ENCODE measurements around the gene TJP1. TPM values are rescaled to one million over a fixed set of nuclear protein-coding genes. Genes with fewer than 3 reads are reported as not detected.

TJP1 gene
- total and polyA plus RNA-seq, 5 donors from 2014 or later = 0.06 TPM; not detected in 4

DNA sequence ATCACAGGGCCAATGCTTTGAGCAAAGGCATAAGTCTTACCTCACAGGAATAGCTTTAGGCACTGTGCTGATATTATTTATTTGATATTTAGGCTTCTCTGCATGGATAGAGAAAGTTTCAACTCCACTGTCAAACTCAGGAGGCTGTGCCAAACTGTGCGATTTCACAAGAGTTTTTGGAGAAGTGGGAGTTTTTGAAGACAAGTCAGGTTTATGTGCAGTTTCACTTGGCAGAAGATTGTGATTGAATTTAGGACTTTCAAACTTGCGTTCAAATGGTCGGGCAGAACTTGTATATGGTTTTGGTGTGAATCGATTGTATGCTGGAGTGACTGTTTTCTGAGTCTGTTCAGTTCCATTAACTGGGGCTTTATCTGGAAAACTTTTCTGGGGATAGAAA lies 113.7 kb downstream of the TJP1 start:
- Histone ChIP-seq H3K4me3 (ENCODE audit: low read depth, low read length) (no peak overlapping the region), H3K27me3 (ENCODE audit: control insufficient read depth, insufficient read depth, low read length) (no peaks in the 10 kb centered on the region), H3K4me1 (ENCODE audit: control insufficient read depth, insufficient read depth, low read length, poor library complexity, severe bottlenecking) (no peaks in the 10 kb centered on the region), H3K36me3 (ENCODE audit: control insufficient read depth, insufficient read depth, low read length) (no peaks in the 10 kb centered on the region), H3K27ac (ENCODE audit: insufficient read depth, low read length, poor library complexity, severe bottlenecking) (no peak overlapping the region), H3K9me3 (ENCODE audit: control insufficient read depth in 2 of 2, low read length in 2 of 2) (no peaks in the 10 kb centered on the region)
- no peak for DNase-seq
- H3K27me3 Mint-ChIP-seq = peaks cover 4% of the 10 kb centered on the region
- no peak overlapping the region for H3K4me3 Mint-ChIP-seq
- H3K27ac Mint-ChIP-seq = no peak overlapping the region
- no peaks in the 10 kb centered on the region for H3K4me1 Mint-ChIP-seq
- peaks cover 0 to 2% (median 0%) of the 10 kb centered on the region in 7 donors for H3K9me3 Mint-ChIP-seq
- no peaks in the 10 kb centered on the region for H3K36me3 Mint-ChIP-seq
- no peak for ATAC-seq (ENCODE audit: low read depth in 2 of 2)

DNA sequence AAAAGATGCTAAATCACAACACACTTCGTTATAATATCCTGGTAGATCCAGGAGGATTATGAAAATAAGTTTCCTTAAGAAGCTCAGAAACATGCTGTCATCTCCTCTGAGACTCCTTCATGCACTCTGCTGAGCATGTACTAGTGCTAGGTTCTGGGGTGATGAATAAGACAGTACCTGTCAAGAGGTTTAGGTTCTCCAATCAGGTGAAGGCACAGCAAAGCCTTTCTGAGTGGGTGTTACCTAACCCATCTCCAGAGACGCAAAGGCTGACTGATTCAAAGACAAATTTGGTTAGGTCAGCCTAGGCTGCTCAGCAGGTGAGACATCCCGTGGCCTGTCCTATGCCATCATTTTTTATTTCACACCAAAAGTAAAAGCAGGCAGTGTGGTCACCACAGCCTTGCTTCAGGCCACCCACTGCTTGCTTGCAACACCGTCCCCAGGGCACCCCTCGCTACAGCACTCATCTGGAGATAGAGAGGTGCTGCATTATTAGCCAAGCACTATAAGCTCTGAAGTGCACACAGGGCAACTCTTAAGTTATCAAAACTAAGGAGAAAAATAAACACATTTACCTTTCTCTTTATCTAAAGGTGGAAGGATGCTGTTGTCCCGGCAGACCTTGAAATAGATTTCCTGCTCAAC lies 117.2 kb downstream of the TJP1 start:
- Mint-ChIP-seq H3K27me3 (peaks cover 4% of the 10 kb centered on the region), H3K4me1 (no peaks in the 10 kb centered on the region), H3K36me3 (no peaks in the 10 kb centered on the region), H3K27ac (no peak overlapping the region), H3K9me3 (peaks cover 0 to 2% (median 0%) of the 10 kb centered on the region in 7 donors), H3K4me3 (no peak overlapping the region)
- Histone ChIP-seq H3K4me1 (ENCODE audit: control insufficient read depth, insufficient read depth, low read length, poor library complexity, severe bottlenecking) (no peaks in the 10 kb centered on the region), H3K4me3 (ENCODE audit: low read depth, low read length) (no peak overlapping the region), H3K27ac (ENCODE audit: insufficient read depth, low read length, poor library complexity, severe bottlenecking) (no peak overlapping the region), H3K27me3 (ENCODE audit: control insufficient read depth, insufficient read depth, low read length) (no peaks in the 10 kb centered on the region), H3K36me3 (ENCODE audit: control insufficient read depth, insufficient read depth, low read length) (no peaks in the 10 kb centered on the region), H3K9me3 (ENCODE audit: control insufficient read depth in 2 of 2, low read length in 2 of 2) (no peaks in the 10 kb centered on the region)
- DNase-seq (no peak), ATAC-seq (ENCODE audit: low read depth in 2 of 2) (no peak)

GRCh38 chr15:29701151-29701550 lies 121.1 kb downstream of the TJP1 start:
- H3K27me3 ChIP-seq (ENCODE audit: control insufficient read depth, insufficient read depth, low read length) = no peaks in the 10 kb centered on the region
- no peaks in the 10 kb centered on the region for H3K9me3 ChIP-seq (ENCODE audit: control insufficient read depth in 2 of 2, low read length in 2 of 2)
- H3K27me3 Mint-ChIP-seq = peaks cover 4% of the 10 kb centered on the region
- H3K27ac Mint-ChIP-seq = no peak overlapping the region
- H3K36me3 ChIP-seq (ENCODE audit: control insufficient read depth, insufficient read depth, low read length) = no peaks in the 10 kb centered on the region
- H3K4me1 Mint-ChIP-seq = no peaks in the 10 kb centered on the region
- no peaks in the 10 kb centered on the region for H3K4me1 ChIP-seq (ENCODE audit: control insufficient read depth, insufficient read depth, low read length, poor library complexity, severe bottlenecking)
- ATAC-seq (ENCODE audit: low read depth in 2 of 2) (no peak), DNase-seq (no peak)
- no peak overlapping the region for H3K27ac ChIP-seq (ENCODE audit: insufficient read depth, low read length, poor library complexity, severe bottlenecking)
- no peaks in the 10 kb centered on the region for H3K36me3 Mint-ChIP-seq
- no peak overlapping the region for H3K4me3 Mint-ChIP-seq
- H3K9me3 Mint-ChIP-seq = peaks cover 0 to 3% (median 0%) of the 10 kb centered on the region in 7 donors
- no peak overlapping the region for H3K4me3 ChIP-seq (ENCODE audit: low read depth, low read length)

GRCh38 chr15:29700296-29700695 lies 122.0 kb downstream of the TJP1 start:
- Mint-ChIP-seq H3K27ac (no peak overlapping the region), H3K36me3 (no peaks in the 10 kb centered on the region), H3K9me3 (peaks cover 0 to 3% (median 0%) of the 10 kb centered on the region in 7 donors), H3K27me3 (peaks cover 4% of the 10 kb centered on the region), H3K4me1 (no peaks in the 10 kb centered on the region), H3K4me3 (no peak overlapping the region)
- Histone ChIP-seq H3K4me1 (ENCODE audit: control insufficient read depth, insufficient read depth, low read length, poor library complexity, severe bottlenecking) (no peaks in the 10 kb centered on the region), H3K27me3 (ENCODE audit: control insufficient read depth, insufficient read depth, low read length) (no peaks in the 10 kb centered on the region), H3K9me3 (ENCODE audit: control insufficient read depth in 2 of 2, low read length in 2 of 2) (no peaks in the 10 kb centered on the region), H3K27ac (ENCODE audit: insufficient read depth, low read length, poor library complexity, severe bottlenecking) (no peak overlapping the region), H3K36me3 (ENCODE audit: control insufficient read depth, insufficient read depth, low read length) (no peaks in the 10 kb centered on the region), H3K4me3 (ENCODE audit: low read depth, low read length) (no peak overlapping the region)
- no peak for ATAC-seq (ENCODE audit: low read depth in 2 of 2)
- DNase-seq = no peak

GRCh38 chr15:29699791-29700190 lies 122.5 kb downstream of the TJP1 start:
- peaks cover 4% of the 10 kb centered on the region for H3K27me3 Mint-ChIP-seq
- H3K27me3 ChIP-seq (ENCODE audit: control insufficient read depth, insufficient read depth, low read length) = no peaks in the 10 kb centered on the region
- no peaks in the 10 kb centered on the region for H3K36me3 ChIP-seq (ENCODE audit: control insufficient read depth, insufficient read depth, low read length)
- H3K9me3 Mint-ChIP-seq = peaks cover 0 to 3% (median 0%) of the 10 kb centered on the region in 7 donors
- H3K27ac ChIP-seq (ENCODE audit: insufficient read depth, low read length, poor library complexity, severe bottlenecking) = no peak overlapping the region
- ATAC-seq (ENCODE audit: low read depth in 2 of 2) = no peak
- no peak overlapping the region for H3K4me3 ChIP-seq (ENCODE audit: low read depth, low read length)
- no peak overlapping the region for H3K4me3 Mint-ChIP-seq
- H3K9me3 ChIP-seq (ENCODE audit: control insufficient read depth in 2 of 2, low read length in 2 of 2) = no peaks in the 10 kb centered on the region
- no peak for DNase-seq
- H3K36me3 Mint-ChIP-seq = no peaks in the 10 kb centered on the region
- H3K4me1 Mint-ChIP-seq = no peaks in the 10 kb centered on the region
- no peak overlapping the region for H3K27ac Mint-ChIP-seq
- H3K4me1 ChIP-seq (ENCODE audit: control insufficient read depth, insufficient read depth, low read length, poor library complexity, severe bottlenecking) = no peaks in the 10 kb centered on the region

GRCh38 chr15:29698030-29698701 lies 124.1 kb downstream of the TJP1 start:
- H3K27ac Mint-ChIP-seq = no peak overlapping the region
- H3K36me3 ChIP-seq (ENCODE audit: control insufficient read depth, insufficient read depth, low read length) = no peaks in the 10 kb centered on the region
- ATAC-seq (ENCODE audit: low read depth in 2 of 2) (no peak), DNase-seq (no peak)
- H3K27me3 ChIP-seq (ENCODE audit: control insufficient read depth, insufficient read depth, low read length) = no peaks in the 10 kb centered on the region
- no peak overlapping the region for H3K4me3 Mint-ChIP-seq
- H3K9me3 Mint-ChIP-seq = peaks cover 0 to 3% (median 2%) of the 10 kb centered on the region in 7 donors
- no peaks in the 10 kb centered on the region for H3K36me3 Mint-ChIP-seq
- H3K27ac ChIP-seq (ENCODE audit: insufficient read depth, low read length, poor library complexity, severe bottlenecking) = no peak overlapping the region
- peaks cover 8% of the 10 kb centered on the region for H3K27me3 Mint-ChIP-seq
- H3K9me3 ChIP-seq (ENCODE audit: control insufficient read depth in 2 of 2, low read length in 2 of 2) = no peaks in the 10 kb centered on the region
- H3K4me1 Mint-ChIP-seq = no peaks in the 10 kb centered on the region
- H3K4me3 ChIP-seq (ENCODE audit: low read depth, low read length) = no peak overlapping the region
- H3K4me1 ChIP-seq (ENCODE audit: control insufficient read depth, insufficient read depth, low read length, poor library complexity, severe bottlenecking) = no peaks in the 10 kb centered on the region

GRCh38 chr15:29696950-29697738 lies 125.1 kb downstream of the TJP1 start:
- Mint-ChIP-seq H3K4me1 (no peaks in the 10 kb centered on the region), H3K36me3 (no peaks in the 10 kb centered on the region), H3K9me3 (peaks cover 0 to 3% (median 3%) of the 10 kb centered on the region in 7 donors), H3K27me3 (peaks cover 7% of the 10 kb centered on the region), H3K4me3 (no peak overlapping the region), H3K27ac (no peak overlapping the region)
- no peak for DNase-seq
- Histone ChIP-seq H3K27me3 (ENCODE audit: control insufficient read depth, insufficient read depth, low read length) (no peaks in the 10 kb centered on the region), H3K4me3 (ENCODE audit: low read depth, low read length) (no peak overlapping the region), H3K9me3 (ENCODE audit: control insufficient read depth in 2 of 2, low read length in 2 of 2) (no peaks in the 10 kb centered on the region), H3K4me1 (ENCODE audit: control insufficient read depth, insufficient read depth, low read length, poor library complexity, severe bottlenecking) (no peaks in the 10 kb centered on the region), H3K36me3 (ENCODE audit: control insufficient read depth, insufficient read depth, low read length) (no peaks in the 10 kb centered on the region), H3K27ac (ENCODE audit: insufficient read depth, low read length, poor library complexity, severe bottlenecking) (no peak overlapping the region)
- ATAC-seq (ENCODE audit: low read depth in 2 of 2) = no peak

Data from CD4-positive, CD25-positive, alpha-beta regulatory T cell (primary cell).